Endothelial cell of hepatic sinusoid (primary cell): ENCODE data around the gene KRTAP5-10.
"Not testable (repeated sequence)": the region's sequence is repeated elsewhere in the genome, so short reads cannot be mapped to it uniquely, and the experiment has no call there.

Experiments
- in situ Hi-C: cut with HindIII; loops from 2 replicates; pipeline ENCODE4 v1.10.0; 2017; ENCODE audit warnings: low sequenced_read_pairs

Gene KRTAP5-10

DNA sequence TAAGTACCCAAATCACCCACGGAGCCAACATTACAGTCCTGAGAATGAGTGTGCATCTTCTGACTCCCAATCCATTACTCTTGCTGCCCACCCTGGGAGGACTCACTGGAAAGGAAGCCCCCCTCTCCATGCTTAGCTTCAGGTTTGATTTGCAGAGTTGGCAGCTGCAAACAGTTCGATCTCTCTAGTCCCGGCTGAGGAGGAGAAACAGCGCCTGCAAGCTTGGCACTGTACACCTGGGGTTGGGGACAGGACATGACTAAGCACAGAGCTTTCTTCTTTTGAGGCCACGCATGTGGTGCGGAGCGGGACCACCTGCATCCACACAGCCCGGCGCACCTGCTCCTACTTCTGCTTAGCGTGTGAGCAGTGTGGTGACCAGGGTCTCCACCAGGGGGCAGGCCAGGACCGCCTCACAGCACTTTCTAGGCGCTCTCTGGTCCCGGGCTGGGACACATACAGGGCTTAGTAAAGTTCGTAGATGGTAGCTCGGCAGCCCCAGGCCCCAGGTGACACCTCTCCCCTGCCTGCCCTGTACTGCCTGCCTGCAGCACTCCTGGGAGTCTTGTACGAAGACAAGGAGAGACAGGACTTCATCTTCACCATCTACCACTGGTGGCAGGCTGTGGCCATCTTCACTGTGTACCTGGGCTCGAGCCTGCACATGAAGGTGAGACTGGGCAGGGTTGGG, 39.6 kb downstream of the KRTAP5-10 start:
- in situ Hi-C loops = not testable (repeated sequence)

DNA sequence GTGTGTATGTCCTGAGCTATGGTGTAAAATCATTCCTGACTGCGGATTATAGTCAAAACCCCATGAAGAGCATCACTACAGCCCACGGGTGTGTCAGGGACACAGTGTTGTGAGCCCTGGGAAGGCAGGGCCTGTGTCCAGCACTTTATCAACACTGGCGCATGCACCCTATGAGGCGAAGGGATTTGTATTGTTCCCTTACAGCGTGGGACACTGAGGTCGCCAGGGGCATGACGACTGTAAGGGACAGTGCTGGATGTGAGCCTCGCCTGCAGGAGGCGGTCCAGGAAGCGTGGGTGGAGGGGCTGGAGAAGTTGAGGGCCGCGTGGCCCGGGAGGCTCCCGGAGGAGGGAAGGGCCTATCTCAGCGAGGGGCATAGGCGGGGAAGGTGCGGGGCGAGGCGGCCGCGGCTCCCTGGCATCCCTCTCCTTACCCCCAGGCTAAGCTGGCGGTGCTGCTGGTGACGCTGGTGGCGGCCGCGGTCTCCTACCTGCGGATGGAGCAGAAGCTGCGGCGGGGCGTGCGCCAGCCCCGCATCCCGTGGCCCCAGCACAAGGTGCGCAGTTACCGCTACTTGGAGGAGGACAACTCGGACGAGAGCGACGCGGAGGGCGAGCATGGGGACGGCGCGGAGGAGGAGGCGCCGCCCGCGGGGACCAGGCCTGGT, 41.6 kb downstream of the KRTAP5-10 start:
- in situ Hi-C loops = not testable (repeated sequence)

- in situ Hi-C loops = not testable (repeated sequence)
Measured at GRCh38 chr11:71607520-71608216, 42.3 kb downstream of the KRTAP5-10 start.

- in situ Hi-C loops = not testable (repeated sequence)
Measured at GRCh38 chr11:71608272-71608671, 42.9 kb downstream of the KRTAP5-10 start.

GRCh38 chr11:71611218-71611910, 46.0 kb downstream of the KRTAP5-10 start:
- in situ Hi-C loops = not testable (repeated sequence)

DNA sequence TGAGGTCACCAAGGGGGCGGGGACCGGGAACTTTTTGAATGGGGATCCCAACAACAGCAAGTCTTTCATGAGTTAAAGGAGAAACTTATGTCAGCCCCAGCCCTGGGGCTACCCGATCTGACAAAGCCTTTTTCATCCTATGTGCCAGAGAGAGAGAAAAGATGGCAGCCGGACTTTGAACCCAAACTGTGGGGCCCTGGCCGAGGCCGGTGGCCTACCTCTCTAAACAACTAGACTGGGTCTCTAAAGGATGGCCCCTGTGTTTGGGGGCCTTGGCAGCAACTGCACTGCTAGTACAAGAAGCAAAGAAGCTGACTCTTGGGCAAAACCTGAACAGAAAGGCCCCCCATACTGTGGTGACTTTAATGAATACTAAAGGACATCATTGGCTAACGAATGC, 48.6 kb downstream of the KRTAP5-10 start:
- in situ Hi-C loops = not testable (repeated sequence)

DNA sequence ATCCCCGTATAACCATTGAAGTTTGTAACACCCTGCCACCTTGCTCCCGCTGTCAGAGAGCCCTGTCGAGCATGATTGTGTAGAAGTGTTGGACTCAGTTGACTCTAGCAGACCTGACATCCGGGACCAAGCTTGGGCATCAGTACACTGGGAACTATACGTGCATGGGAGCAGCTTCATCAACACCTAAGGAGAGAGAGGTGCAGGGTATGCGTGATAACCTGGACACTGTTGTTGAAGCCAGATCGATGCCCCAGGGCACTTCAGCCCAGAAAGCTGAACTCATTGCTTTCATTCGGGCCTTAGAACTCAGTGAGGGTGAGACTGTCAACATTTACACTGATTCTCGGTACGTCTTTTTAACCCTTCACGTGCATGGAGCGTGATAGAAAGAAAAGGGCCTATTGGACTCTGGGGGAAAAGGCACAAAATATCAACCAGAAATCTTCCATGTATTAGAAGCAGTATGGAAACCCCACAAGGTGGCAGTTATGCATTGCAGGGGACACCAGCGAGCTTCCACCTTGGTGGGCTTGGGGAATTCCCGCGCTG, 49.1 kb downstream of the KRTAP5-10 start:
- in situ Hi-C loops = not testable (repeated sequence)

DNA sequence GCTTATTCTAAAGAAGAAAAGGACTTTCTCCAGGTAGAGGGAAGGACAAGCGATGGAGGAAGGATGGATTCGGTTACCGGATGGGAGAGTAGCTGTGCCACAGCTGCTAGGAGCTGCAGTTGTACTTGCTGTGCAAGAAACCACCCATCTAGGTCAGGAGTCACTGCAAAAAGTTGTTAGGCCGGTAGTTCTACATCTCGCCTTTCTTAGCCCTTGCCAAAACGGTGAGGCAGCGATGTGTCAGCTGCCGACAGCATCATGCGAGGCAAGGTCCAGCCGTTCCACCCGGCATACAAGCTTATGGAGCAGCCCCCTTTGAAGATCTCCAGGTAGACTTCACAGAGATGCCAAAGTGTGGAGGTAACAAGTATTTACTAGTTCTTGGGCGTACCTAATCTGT, 49.6 kb downstream of the KRTAP5-10 start:
- in situ Hi-C loops = not testable (repeated sequence)
